OCI-M2 (cell line): ENCODE data around the gene NCK1.

Experiments
- DNase-seq: peaks from one replicate; lab custom pipeline; 2025; ENCODE audit not compliant: unreplicated experiment; lab: John Stamatoyannopoulos, UW

Gene NCK1

GRCh38 chr3:136861890-136862616 lies at the start of gene NCK1:
TSS of gene NCK1 (plus strand) at chr3:136862208. CDS start at chr3:136928002, 65,794 bp downstream.
- peak; percentile 49 for DNase-seq

GRCh38 chr3:136817448-136817847 lies 44.6 kb upstream of the NCK1 start:
- no peak for DNase-seq

GRCh38 chr3:136818191-136818768 lies 43.7 kb upstream of the NCK1 start:
- no peak for DNase-seq

- peak; percentile 59 for DNase-seq
Measured at GRCh38 chr3:136818769-136819391, 43.1 kb upstream of the NCK1 start, which contains the start of gene SLC35G2. TSS of gene SLC35G2 (plus strand) at chr3:136819126. CDS start at chr3:136854461, 35,335 bp downstream.

GRCh38 chr3:136819392-136819730 lies 42.6 kb upstream of the NCK1 start:
- no peak for DNase-seq

- no peak for DNase-seq
Measured at GRCh38 chr3:136819731-136820679, 42.0 kb upstream of the NCK1 start.

GRCh38 chr3:136831461-136831860 lies 30.5 kb upstream of the NCK1 start:
- DNase-seq = no peak

- no peak for DNase-seq
Measured at GRCh38 chr3:136835089-136835812, 26.8 kb upstream of the NCK1 start.

- no peak for DNase-seq
Measured at GRCh38 chr3:136835813-136836510, 26.0 kb upstream of the NCK1 start.

GRCh38 chr3:136836511-136837156 lies 25.4 kb upstream of the NCK1 start:
- no peak for DNase-seq

- DNase-seq = no peak
Measured at GRCh38 chr3:136838641-136839555, 23.1 kb upstream of the NCK1 start.

GRCh38 chr3:136839556-136839931 lies 22.5 kb upstream of the NCK1 start:
- no peak for DNase-seq

GRCh38 chr3:136840252-136840651 lies 21.8 kb upstream of the NCK1 start:
- no peak for DNase-seq

GRCh38 chr3:136842294-136842693 lies 19.7 kb upstream of the NCK1 start:
- DNase-seq = no peak

- no peak for DNase-seq
Measured at GRCh38 chr3:136844724-136845123, 17.3 kb upstream of the NCK1 start.

- DNase-seq = no peak
Measured at GRCh38 chr3:136852180-136852579, 9.8 kb upstream of the NCK1 start.

- DNase-seq = no peak
Measured at GRCh38 chr3:136856665-136857064, 5.3 kb upstream of the NCK1 start.

GRCh38 chr3:136858381-136858780 lies 3.6 kb upstream of the NCK1 start:
- no peak for DNase-seq
